ENCODE data around the gene GADD45GIP1. TPM values are rescaled to one million over a fixed set of nuclear protein-coding genes. Genes with fewer than 3 reads are reported as not detected.
"Not testable (repeated sequence)": the region's sequence is repeated elsewhere in the genome, so short reads cannot be mapped to it uniquely, and the experiment has no call there.

Gene GADD45GIP1
- total RNA-seq, 2 experiments from 2014 or later, result 12.1 to 12.8 TPM

DNA sequence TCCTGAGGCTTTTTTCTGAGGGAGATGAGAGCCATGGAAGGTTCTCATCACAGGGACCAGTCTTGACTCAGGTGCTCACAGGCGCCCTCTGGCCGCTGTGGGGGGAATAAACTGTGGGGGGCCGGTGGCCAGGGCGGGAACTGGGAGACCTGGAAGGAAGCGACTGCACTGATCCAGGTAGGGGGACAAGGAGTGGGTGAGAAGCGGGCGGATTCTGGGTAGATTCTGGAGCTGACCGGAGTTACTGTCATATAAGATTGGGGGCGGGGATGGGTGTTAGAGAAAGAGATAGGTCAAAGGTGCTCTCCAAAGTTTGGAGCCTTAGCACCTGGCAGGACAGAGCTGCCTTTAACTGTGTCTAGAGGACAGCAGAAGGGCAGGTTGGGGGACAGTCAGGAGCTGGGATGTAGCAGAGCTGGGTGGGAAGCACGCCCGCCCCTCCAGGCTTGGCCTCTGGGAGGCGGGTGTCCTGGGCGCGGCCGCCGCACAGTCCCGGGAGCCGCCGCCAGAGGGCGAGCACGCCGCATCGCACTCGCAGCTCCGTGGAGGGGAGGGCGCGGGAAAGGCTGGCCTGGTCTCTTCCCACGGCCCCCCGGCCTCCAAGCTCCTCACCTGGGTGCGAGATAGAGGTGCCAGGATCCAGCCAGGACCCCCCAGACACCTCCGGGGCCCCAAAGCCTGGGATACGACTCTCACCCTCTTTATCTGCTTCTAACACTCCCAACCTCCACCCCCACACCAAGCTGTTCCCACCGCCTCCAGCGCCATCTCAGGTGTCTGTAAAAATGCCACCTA lies 8.2 kb upstream of the GADD45GIP1 start:
- no peaks in the 10 kb centered on the region for H3K9me3 ChIP-seq (ENCODE audit: control insufficient read depth in 1 of 2, insufficient read depth in 1 of 2, low read length in 2 of 2)
- intact Hi-C loops (cut with DNase I, micrococcal nuclease), result loop anchor here (1.0 kb wide), 1 partner anchor 80 kb away; no protein-coding TSS in a partner anchor
- H3K27me3 ChIP-seq (ENCODE audit: control insufficient read depth in 1 of 2, insufficient read depth in 2 of 2, low read length in 2 of 2), result no peaks in the 10 kb centered on the region
- Mint-ChIP-seq H3K36me3 (ENCODE audit: low read depth) (no peaks in the 10 kb centered on the region), H3K9me3 (no peaks in the 10 kb centered on the region), H3K27me3 (no peaks in the 10 kb centered on the region), H3K27ac (no peak overlapping the region), H3K4me1 (ENCODE audit: low read depth) (peaks cover 9% of the 10 kb centered on the region), H3K4me3 (peak overlapping the region; percentile 82)
- H3K4me3 ChIP-seq (ENCODE audit: low read length), result peak overlapping the region; percentile 59
- TF ChIP-seq, protein P1, sequence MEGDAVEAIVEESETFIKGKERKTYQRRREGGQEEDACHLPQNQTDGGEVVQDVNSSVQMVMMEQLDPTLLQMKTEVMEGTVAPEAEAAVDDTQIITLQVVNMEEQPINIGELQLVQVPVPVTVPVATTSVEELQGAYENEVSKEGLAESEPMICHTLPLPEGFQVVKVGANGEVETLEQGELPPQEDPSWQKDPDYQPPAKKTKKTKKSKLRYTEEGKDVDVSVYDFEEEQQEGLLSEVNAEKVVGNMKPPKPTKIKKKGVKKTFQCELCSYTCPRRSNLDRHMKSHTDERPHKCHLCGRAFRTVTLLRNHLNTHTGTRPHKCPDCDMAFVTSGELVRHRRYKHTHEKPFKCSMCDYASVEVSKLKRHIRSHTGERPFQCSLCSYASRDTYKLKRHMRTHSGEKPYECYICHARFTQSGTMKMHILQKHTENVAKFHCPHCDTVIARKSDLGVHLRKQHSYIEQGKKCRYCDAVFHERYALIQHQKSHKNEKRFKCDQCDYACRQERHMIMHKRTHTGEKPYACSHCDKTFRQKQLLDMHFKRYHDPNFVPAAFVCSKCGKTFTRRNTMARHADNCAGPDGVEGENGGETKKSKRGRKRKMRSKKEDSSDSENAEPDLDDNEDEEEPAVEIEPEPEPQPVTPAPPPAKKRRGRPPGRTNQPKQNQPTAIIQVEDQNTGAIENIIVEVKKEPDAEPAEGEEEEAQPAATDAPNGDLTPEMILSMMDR (IDR thresholded peaks at IDR 0.05), result peak; percentile 99
- H3K4me1 ChIP-seq (ENCODE audit: insufficient read depth, low read length), result peaks cover 13% of the 10 kb centered on the region
- ChIA-PET POLR2A (interaction anchor here (0.7 to 1.9 kb wide), 12 partner anchors 8 to 199 kb away, joined by 3 to 17 read pairs (median 7); partner anchors contain the start of genes CALR, GADD45GIP1, GCDH and NACC1), CTCF (interaction anchor here (0.6 to 2.4 kb wide), 41 partner anchors 11 to 808 kb away, joined by 3 to 51 read pairs (median 5); partner anchors contain the start of genes CALR, DNASE2, FARSA and GADD45GIP1)
- peak; percentile 64 to 89 (median 78) for DNase-seq
- no peak overlapping the region for H3K27ac ChIP-seq (ENCODE audit: low read depth in 1 of 2, low read length in 2 of 2)
- no peaks in the 10 kb centered on the region for H3K36me3 ChIP-seq (ENCODE audit: insufficient read depth, low read length)
- peak; percentile 95 for ATAC-seq (ENCODE audit: poor library complexity)

- Mint-ChIP-seq H3K27me3 (no peaks in the 10 kb centered on the region), H3K4me3 (no peak overlapping the region), H3K27ac (no peak overlapping the region), H3K36me3 (ENCODE audit: low read depth) (peaks cover 8% of the 10 kb centered on the region), H3K9me3 (no peaks in the 10 kb centered on the region), H3K4me1 (ENCODE audit: low read depth) (peaks cover 16% of the 10 kb centered on the region)
- DNase-seq (no peak), ATAC-seq (ENCODE audit: poor library complexity) (no peak)
- peaks cover 3% of the 10 kb centered on the region for H3K36me3 ChIP-seq (ENCODE audit: insufficient read depth, low read length)
- intact Hi-C loops (cut with DNase I, micrococcal nuclease), result no loop called here
- POLR2A ChIA-PET, result no interaction called here
- H3K27ac ChIP-seq (ENCODE audit: low read depth in 1 of 2, low read length in 2 of 2), result no peak overlapping the region
- TF ChIP-seq, protein P1 (IDR thresholded peaks at IDR 0.05), result no peak
- H3K27me3 ChIP-seq (ENCODE audit: control insufficient read depth in 1 of 2, insufficient read depth in 2 of 2, low read length in 2 of 2), result no peaks in the 10 kb centered on the region
- no peaks in the 10 kb centered on the region for H3K9me3 ChIP-seq (ENCODE audit: control insufficient read depth in 1 of 2, insufficient read depth in 1 of 2, low read length in 2 of 2)
- H3K4me3 ChIP-seq (ENCODE audit: low read length), result no peak overlapping the region
- CTCF ChIA-PET, result no interaction called here
- H3K4me1 ChIP-seq (ENCODE audit: insufficient read depth, low read length), result peaks cover 24% of the 10 kb centered on the region
Measured at GRCh38 chr19:12959481-12959880, 2.5 kb upstream of the GADD45GIP1 start.

DNA sequence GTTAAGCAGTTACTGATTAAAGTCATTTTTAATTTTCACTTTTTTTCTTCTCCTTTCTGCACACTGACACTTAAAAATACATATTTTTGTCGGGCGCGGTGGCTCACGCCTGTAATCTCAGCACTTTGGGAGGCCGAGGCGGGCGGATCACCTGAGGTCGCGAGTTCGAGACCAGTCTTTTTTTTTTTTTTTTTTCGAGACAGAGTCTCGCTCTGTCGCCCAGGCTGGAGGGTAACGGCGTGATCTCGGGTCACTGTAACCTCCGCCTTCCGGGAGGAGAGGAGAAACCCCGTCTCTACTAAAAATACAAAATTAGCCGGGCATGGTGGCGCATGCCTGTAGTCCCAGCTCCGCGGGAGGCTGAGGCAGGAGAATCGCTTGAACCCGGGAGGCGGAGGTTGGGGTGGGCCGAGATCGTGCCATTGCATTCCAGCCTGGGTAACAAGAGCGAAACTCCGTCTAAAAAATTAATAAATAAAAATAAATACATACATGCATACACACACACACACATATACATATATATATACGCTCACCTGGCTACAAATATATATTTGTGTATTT lies 448 bp upstream of the GADD45GIP1 start:
- CTCF ChIA-PET, result interaction anchor here (0.7 to 5.5 kb wide), 2 partner anchors 8 to 128 kb away, joined by 3 to 30 read pairs; no protein-coding TSS in a partner anchor
- Histone ChIP-seq H3K27ac (ENCODE audit: low read depth in 1 of 2, low read length in 2 of 2) (peak overlapping the region; percentile 62 to 82), H3K4me3 (ENCODE audit: low read length) (peak overlapping the region; percentile 91), H3K4me1 (ENCODE audit: insufficient read depth, low read length) (peaks cover 37% of the 10 kb centered on the region), H3K36me3 (ENCODE audit: insufficient read depth, low read length) (peaks cover 23% of the 10 kb centered on the region)
- not testable (repeated sequence) for ATAC-seq (ENCODE audit: poor library complexity); H3K27me3 Mint-ChIP-seq; H3K27me3 ChIP-seq (ENCODE audit: control insufficient read depth in 1 of 2, insufficient read depth in 2 of 2, low read length in 2 of 2); DNase-seq; H3K9me3 ChIP-seq (ENCODE audit: control insufficient read depth in 1 of 2, insufficient read depth in 1 of 2, low read length in 2 of 2); H3K9me3 Mint-ChIP-seq
- intact Hi-C loops (cut with DNase I, micrococcal nuclease), result loop anchor here in 1 of 2 experiments (2.0 kb wide), 1 partner anchor 67 kb away; the partner anchor contains the start of gene GCDH
- peaks cover 28% of the 10 kb centered on the region for H3K36me3 Mint-ChIP-seq (ENCODE audit: low read depth)
- POLR2A ChIA-PET, result interaction anchor here (0.7 to 1.8 kb wide), 6 partner anchors 8 to 72 kb away, joined by 4 to 11 read pairs (median 6); partner anchors contain the start of genes CALR, GCDH, RAD23A and SYCE2
- H3K27ac Mint-ChIP-seq, result peak overlapping the region; percentile 88
- H3K4me1 Mint-ChIP-seq (ENCODE audit: low read depth), result peaks cover 19% of the 10 kb centered on the region
- H3K4me3 Mint-ChIP-seq, result peak overlapping the region; percentile 90

Data from CD4-positive, alpha-beta T cell (primary cell).